HG03521 (cell line): ENCODE data around the gene ERN1.
A peak's percentile ranks its signal among the peaks of the same experiment; 100 is the strongest.

Source experiments
- ATAC-seq: cut with Tn5 transposase; IDR thresholded peaks from one replicate; pipeline ENCODE4 v1.9.1; 2021; ENCODE audit warnings: mild to moderate bottlenecking, moderate library complexity; ENCODE audit not compliant: unreplicated experiment

Gene ERN1

GRCh38 chr17:64038331-64039105 lies 91.4 kb downstream of the ERN1 start:
- no peak for ATAC-seq

- no peak for ATAC-seq
Measured at GRCh38 chr17:64037802-64038201, 92.1 kb downstream of the ERN1 start.

GRCh38 chr17:64037180-64037579 lies 92.8 kb downstream of the ERN1 start:
- no peak for ATAC-seq

- no peak for ATAC-seq
Measured at GRCh38 chr17:64036198-64036922, 93.6 kb downstream of the ERN1 start.

GRCh38 chr17:64032081-64032480 lies 97.9 kb downstream of the ERN1 start:
- no peak for ATAC-seq

- no peak for ATAC-seq
Measured at GRCh38 chr17:64028874-64029464, 101.0 kb downstream of the ERN1 start.

GRCh38 chr17:64025732-64026294 lies 104.1 kb downstream of the ERN1 start:
- peak; percentile 76 for ATAC-seq

GRCh38 chr17:64024781-64025731 lies 104.9 kb downstream of the ERN1 start:
- ATAC-seq = no peak

GRCh38 chr17:64024215-64024654 lies 105.7 kb downstream of the ERN1 start:
- ATAC-seq = no peak

- ATAC-seq = no peak
Measured at GRCh38 chr17:64022611-64023063, 107.3 kb downstream of the ERN1 start.

GRCh38 chr17:64020056-64020766 lies 109.7 kb downstream of the ERN1 start, which contains the start of gene ICAM2:
Gene ICAM2, minus strand, starts transcription at chr17:64020633. Its CDS starts 13,942 bp downstream, at chr17:64006691.
- peak; percentile 63 for ATAC-seq

GRCh38 chr17:64019551-64019961 lies 110.4 kb downstream of the ERN1 start:
- ATAC-seq = peak; percentile 7

GRCh38 chr17:64017381-64017980 lies 112.5 kb downstream of the ERN1 start:
- no peak for ATAC-seq

- ATAC-seq = no peak
Measured at GRCh38 chr17:64016974-64017373, 113.0 kb downstream of the ERN1 start.

GRCh38 chr17:64016231-64016784 lies 113.6 kb downstream of the ERN1 start:
- ATAC-seq = no peak

GRCh38 chr17:64015447-64015846 lies 114.5 kb downstream of the ERN1 start:
- ATAC-seq = no peak

- ATAC-seq = no peak
Measured at GRCh38 chr17:64009571-64010402, 120.2 kb downstream of the ERN1 start.

GRCh38 chr17:64008830-64009229 lies 121.1 kb downstream of the ERN1 start:
- ATAC-seq = no peak
